GM12878 (cell line): ENCODE measurements around the gene H2BW1. TPM values are rescaled to one million over a fixed set of nuclear protein-coding genes. Genes with fewer than 3 reads are reported as not detected.

Source experiments
- polyA plus RNA-seq, 11 experiments: library from polyadenylated mRNA; depleted of rRNA in 4 of 11; unstranded in 6 of 11; stranded (reverse) in 5 of 11; fragments of >200 nt; fragmentation: Nextera tagmentation in 4 of 11; fragmentation: Illumina TruSeq in 1 of 11; extraction: Ambion mirVana in 4 of 11; extraction: Trizol in 1 of 11; gene quantifications; 1 replicate in 1 of 11; 2 replicates in 10 of 11; pipeline versions ENCODE4 v1.2.1 to v1.2.3, GENCODE V29; 2011 to 2016; ENCODE audit warnings: inconsistent platforms in 2 of 11, missing spikeins in 2 of 11, low read depth in 1 of 11
- total RNA-seq, 4 experiments: library from RNA; depleted of rRNA in 3 of 4; stranded (reverse); fragments of >200 nt in 3 of 4; fragmentation: Illumina TruSeq in 1 of 4; extraction: Trizol in 1 of 4; gene quantifications; 2 replicates each; pipeline versions ENCODE4 v1.2.1 to v1.2.3, GENCODE V29; 2013 to 2021

Gene H2BW1
- total and polyA plus RNA-seq, 10 of the 15 experiments (the other 5 are each of a cell fraction or from before 2014, with no cell fraction given): not detected

Other genes starting within 250 kb of the H2BW1 start
Only the 7 nearest of the 9 such genes appear.
- gene RAB9B, start 181.5 kb downstream of the H2BW1 start, total RNA-seq (2014; rRNA removed): 0.28 and 0.49 TPM in 2 replicates
- 0.22 and 0.23 TPM in 2 replicates for gene RAB9B, start 181.5 kb downstream of the H2BW1 start, total RNA-seq (2014; rRNA removed; fragmentation: Illumina TruSeq; extraction: Trizol)
- gene RAB9B, start 181.5 kb downstream of the H2BW1 start, total RNA-seq (2021): 0.08 and 0.21 TPM in 2 replicates
- 0.30 and 0.65 TPM in 2 replicates for gene RAB9B, start 181.5 kb downstream of the H2BW1 start, polyA plus RNA-seq (2011; rRNA removed)
- gene RAB9B, start 181.5 kb downstream of the H2BW1 start, polyA plus RNA-seq (2014; fragmentation: Illumina TruSeq; extraction: Trizol): 0.21 and 0.32 TPM in 2 replicates
- under 1 TPM; 0.05 to 0.08 TPM for gene RAB9B, start 181.5 kb downstream of the H2BW1 start, polyA plus RNA-seq (2014; fragmentation: Nextera tagmentation; extraction: Ambion mirVana)
- 0.14 and 0.15 TPM in 2 replicates for gene RAB9B, start 181.5 kb downstream of the H2BW1 start, polyA plus RNA-seq (2014; rRNA removed)
- under 1 TPM; 0.18 to 0.20 TPM for gene RAB9B, start 181.5 kb downstream of the H2BW1 start, polyA plus RNA-seq (2016; fragmentation: Nextera tagmentation; extraction: Ambion mirVana)
- 10.4 and 12.2 TPM in 2 replicates for gene TMSB15B, start 51.1 kb downstream of the H2BW1 start, total RNA-seq (2014; rRNA removed)
- gene TMSB15B, start 51.1 kb downstream of the H2BW1 start, total RNA-seq (2014; rRNA removed; fragmentation: Illumina TruSeq; extraction: Trizol): 8.8 and 10.0 TPM in 2 replicates
- 10.3 and 13.9 TPM in 2 replicates for gene TMSB15B, start 51.1 kb downstream of the H2BW1 start, total RNA-seq (2021)
- gene TMSB15B, start 51.1 kb downstream of the H2BW1 start, polyA plus RNA-seq (2011; rRNA removed): 22.4 and 27.2 TPM in 2 replicates
- gene TMSB15B, start 51.1 kb downstream of the H2BW1 start, polyA plus RNA-seq (2014; fragmentation: Illumina TruSeq; extraction: Trizol): 12.2 and 16.1 TPM in 2 replicates
- 10 to 100 TPM; 38.6 to 45.2 TPM for gene TMSB15B, start 51.1 kb downstream of the H2BW1 start, polyA plus RNA-seq (2014; fragmentation: Nextera tagmentation; extraction: Ambion mirVana)
- 9.9 and 10.0 TPM in 2 replicates for gene TMSB15B, start 51.1 kb downstream of the H2BW1 start, polyA plus RNA-seq (2014; rRNA removed)
- 10 to 100 TPM; 27.5 to 35.2 TPM for gene TMSB15B, start 51.1 kb downstream of the H2BW1 start, polyA plus RNA-seq (2016; fragmentation: Nextera tagmentation; extraction: Ambion mirVana)
- gene H2BW2, start 26.2 kb upstream of the H2BW1 start, total RNA-seq (2014; rRNA removed): not detected in 2 replicates
- not detected in 2 replicates for gene H2BW2, start 26.2 kb upstream of the H2BW1 start, total RNA-seq (2014; rRNA removed; fragmentation: Illumina TruSeq; extraction: Trizol)
- not detected in 2 replicates for gene H2BW2, start 26.2 kb upstream of the H2BW1 start, total RNA-seq (2021)
- gene H2BW2, start 26.2 kb upstream of the H2BW1 start, polyA plus RNA-seq (2011; rRNA removed): not detected in 2 replicates
- not detected in 2 replicates for gene H2BW2, start 26.2 kb upstream of the H2BW1 start, polyA plus RNA-seq (2014; fragmentation: Illumina TruSeq; extraction: Trizol)
- not detected for gene H2BW2, start 26.2 kb upstream of the H2BW1 start, polyA plus RNA-seq (2014; fragmentation: Nextera tagmentation; extraction: Ambion mirVana)
- gene H2BW2, start 26.2 kb upstream of the H2BW1 start, polyA plus RNA-seq (2014; rRNA removed): not detected in 2 replicates
- not detected for gene H2BW2, start 26.2 kb upstream of the H2BW1 start, polyA plus RNA-seq (2016; fragmentation: Nextera tagmentation; extraction: Ambion mirVana)
- 5.5 and 10.6 TPM in 2 replicates for gene TMSB15C, start 62.5 kb upstream of the H2BW1 start, total RNA-seq (2014; rRNA removed)
- gene TMSB15C, start 62.5 kb upstream of the H2BW1 start, total RNA-seq (2014; rRNA removed; fragmentation: Illumina TruSeq; extraction: Trizol): 8.4 and 8.7 TPM in 2 replicates
- 3.9 and 5.6 TPM in 2 replicates for gene TMSB15C, start 62.5 kb upstream of the H2BW1 start, total RNA-seq (2021)
- 10.1 and 14.0 TPM in 2 replicates for gene TMSB15C, start 62.5 kb upstream of the H2BW1 start, polyA plus RNA-seq (2011; rRNA removed)
- gene TMSB15C, start 62.5 kb upstream of the H2BW1 start, polyA plus RNA-seq (2014; fragmentation: Illumina TruSeq; extraction: Trizol): 7.1 and 13.4 TPM in 2 replicates
- gene TMSB15C, start 62.5 kb upstream of the H2BW1 start, polyA plus RNA-seq (2014; fragmentation: Nextera tagmentation; extraction: Ambion mirVana): 1 to 10 TPM; 1.1 to 2.5 TPM
- gene TMSB15C, start 62.5 kb upstream of the H2BW1 start, polyA plus RNA-seq (2014; rRNA removed): 4.8 and 5.1 TPM in 2 replicates
- gene TMSB15C, start 62.5 kb upstream of the H2BW1 start, polyA plus RNA-seq (2016; fragmentation: Nextera tagmentation; extraction: Ambion mirVana): 1 to 10 TPM in 1 of 2 experiments, under 1 TPM in 1; 0.69 to 1.2 TPM
- gene ZCCHC18, start 98.8 kb upstream of the H2BW1 start, total RNA-seq (2014; rRNA removed): 2.0 and 3.5 TPM in 2 replicates
- gene ZCCHC18, start 98.8 kb upstream of the H2BW1 start, total RNA-seq (2014; rRNA removed; fragmentation: Illumina TruSeq; extraction: Trizol): 1.7 and 3.8 TPM in 2 replicates
- gene ZCCHC18, start 98.8 kb upstream of the H2BW1 start, total RNA-seq (2021): 1.7 and 2.6 TPM in 2 replicates
- gene ZCCHC18, start 98.8 kb upstream of the H2BW1 start, polyA plus RNA-seq (2011; rRNA removed): 2.6 and 3.0 TPM in 2 replicates
- gene ZCCHC18, start 98.8 kb upstream of the H2BW1 start, polyA plus RNA-seq (2014; fragmentation: Illumina TruSeq; extraction: Trizol): 3.0 and 4.2 TPM in 2 replicates
- gene ZCCHC18, start 98.8 kb upstream of the H2BW1 start, polyA plus RNA-seq (2014; fragmentation: Nextera tagmentation; extraction: Ambion mirVana): 1 to 10 TPM; 1.0 to 1.7 TPM
- gene ZCCHC18, start 98.8 kb upstream of the H2BW1 start, polyA plus RNA-seq (2014; rRNA removed): 3.1 and 3.6 TPM in 2 replicates
- gene ZCCHC18, start 98.8 kb upstream of the H2BW1 start, polyA plus RNA-seq (2016; fragmentation: Nextera tagmentation; extraction: Ambion mirVana): 1 to 10 TPM; 2.1 to 2.6 TPM
- 7.5 and 8.9 TPM in 2 replicates for gene SLC25A53, start 143.3 kb upstream of the H2BW1 start, total RNA-seq (2014; rRNA removed)
- 6.7 and 7.9 TPM in 2 replicates for gene SLC25A53, start 143.3 kb upstream of the H2BW1 start, total RNA-seq (2014; rRNA removed; fragmentation: Illumina TruSeq; extraction: Trizol)
- gene SLC25A53, start 143.3 kb upstream of the H2BW1 start, total RNA-seq (2021): 5.5 and 5.6 TPM in 2 replicates
- gene SLC25A53, start 143.3 kb upstream of the H2BW1 start, polyA plus RNA-seq (2011; rRNA removed): 11.4 and 13.9 TPM in 2 replicates
- gene SLC25A53, start 143.3 kb upstream of the H2BW1 start, polyA plus RNA-seq (2014; fragmentation: Illumina TruSeq; extraction: Trizol): 9.4 and 10.1 TPM in 2 replicates
- 1 to 10 TPM; 4.1 to 5.0 TPM for gene SLC25A53, start 143.3 kb upstream of the H2BW1 start, polyA plus RNA-seq (2014; fragmentation: Nextera tagmentation; extraction: Ambion mirVana)
- gene SLC25A53, start 143.3 kb upstream of the H2BW1 start, polyA plus RNA-seq (2014; rRNA removed): 8.3 and 10.2 TPM in 2 replicates
- 1 to 10 TPM; 6.6 to 7.3 TPM for gene SLC25A53, start 143.3 kb upstream of the H2BW1 start, polyA plus RNA-seq (2016; fragmentation: Nextera tagmentation; extraction: Ambion mirVana)
- 9.3 and 12.6 TPM in 2 replicates for gene FAM199X, start 152.7 kb upstream of the H2BW1 start, total RNA-seq (2014; rRNA removed)
- 9.1 and 9.4 TPM in 2 replicates for gene FAM199X, start 152.7 kb upstream of the H2BW1 start, total RNA-seq (2014; rRNA removed; fragmentation: Illumina TruSeq; extraction: Trizol)
- 9.6 and 9.9 TPM in 2 replicates for gene FAM199X, start 152.7 kb upstream of the H2BW1 start, total RNA-seq (2021)
- gene FAM199X, start 152.7 kb upstream of the H2BW1 start, polyA plus RNA-seq (2011; rRNA removed): 8.9 and 14.8 TPM in 2 replicates
- 8.6 and 10.4 TPM in 2 replicates for gene FAM199X, start 152.7 kb upstream of the H2BW1 start, polyA plus RNA-seq (2014; fragmentation: Illumina TruSeq; extraction: Trizol)
- gene FAM199X, start 152.7 kb upstream of the H2BW1 start, polyA plus RNA-seq (2014; fragmentation: Nextera tagmentation; extraction: Ambion mirVana): 1 to 10 TPM; 2.4 to 2.7 TPM
- gene FAM199X, start 152.7 kb upstream of the H2BW1 start, polyA plus RNA-seq (2014; rRNA removed): 5.9 and 7.3 TPM in 2 replicates
- 10 to 100 TPM in 1 of 2 experiments, 1 to 10 TPM in 1; 9.7 to 10.9 TPM for gene FAM199X, start 152.7 kb upstream of the H2BW1 start, polyA plus RNA-seq (2016; fragmentation: Nextera tagmentation; extraction: Ambion mirVana)